Measurements from ENCODE around the gene CXCR6.

DNA sequence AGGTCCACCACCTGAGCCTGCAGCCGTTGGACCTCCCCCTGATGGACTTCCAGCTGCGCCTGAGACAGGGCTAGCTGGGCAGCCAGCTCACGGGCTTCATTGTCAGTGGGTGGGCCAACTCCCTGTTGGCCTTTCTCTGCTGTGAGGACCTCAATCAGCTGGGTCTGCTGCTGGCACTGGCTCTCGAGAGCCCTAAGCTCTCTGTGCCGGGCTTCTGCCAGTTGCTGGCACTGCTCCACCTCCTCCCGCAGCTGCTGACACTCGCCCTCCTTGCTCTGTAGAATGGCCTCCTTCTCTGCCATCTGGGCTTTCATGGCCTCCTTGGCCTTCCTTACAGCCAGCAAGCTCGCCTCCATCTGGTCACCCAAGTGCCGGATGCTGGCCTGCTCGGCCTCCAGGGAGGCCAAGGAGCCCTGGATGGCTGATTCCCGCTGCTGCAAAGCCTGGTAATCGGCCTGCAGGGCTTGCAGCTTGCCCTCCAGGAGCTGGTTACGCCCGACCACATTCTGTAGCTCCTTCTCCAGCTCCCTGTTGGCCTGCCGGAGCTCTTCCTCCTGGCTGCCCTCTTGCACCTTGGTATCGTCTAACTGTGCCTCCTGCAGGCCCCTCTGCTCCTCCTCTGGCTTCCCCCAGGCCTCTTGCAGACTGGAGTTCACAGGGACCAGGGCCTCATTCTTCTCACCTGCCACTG lies 23.8 kb downstream of the CXCR6 start:
- TF ChIP-seq CEBPB (IDR thresholded peaks at IDR 0.05) (no peak), RAD21 (IDR thresholded peaks at IDR 0.05; ENCODE audit: low read depth) (no peak), EGR1 (IDR thresholded peaks at IDR 0.05) (no peak), EP300 (IDR thresholded peaks at IDR 0.05; ENCODE audit: borderline replicate concordance) (no peak), TAF1 (IDR thresholded peaks at IDR 0.05; ENCODE audit: low read depth) (no peak), YY1 (IDR thresholded peaks at IDR 0.05; ENCODE audit: low read depth) (no peak), TCF12 (IDR thresholded peaks at IDR 0.05; ENCODE audit: low read depth) (no peak)
- TF ChIP-seq, protein P1, sequence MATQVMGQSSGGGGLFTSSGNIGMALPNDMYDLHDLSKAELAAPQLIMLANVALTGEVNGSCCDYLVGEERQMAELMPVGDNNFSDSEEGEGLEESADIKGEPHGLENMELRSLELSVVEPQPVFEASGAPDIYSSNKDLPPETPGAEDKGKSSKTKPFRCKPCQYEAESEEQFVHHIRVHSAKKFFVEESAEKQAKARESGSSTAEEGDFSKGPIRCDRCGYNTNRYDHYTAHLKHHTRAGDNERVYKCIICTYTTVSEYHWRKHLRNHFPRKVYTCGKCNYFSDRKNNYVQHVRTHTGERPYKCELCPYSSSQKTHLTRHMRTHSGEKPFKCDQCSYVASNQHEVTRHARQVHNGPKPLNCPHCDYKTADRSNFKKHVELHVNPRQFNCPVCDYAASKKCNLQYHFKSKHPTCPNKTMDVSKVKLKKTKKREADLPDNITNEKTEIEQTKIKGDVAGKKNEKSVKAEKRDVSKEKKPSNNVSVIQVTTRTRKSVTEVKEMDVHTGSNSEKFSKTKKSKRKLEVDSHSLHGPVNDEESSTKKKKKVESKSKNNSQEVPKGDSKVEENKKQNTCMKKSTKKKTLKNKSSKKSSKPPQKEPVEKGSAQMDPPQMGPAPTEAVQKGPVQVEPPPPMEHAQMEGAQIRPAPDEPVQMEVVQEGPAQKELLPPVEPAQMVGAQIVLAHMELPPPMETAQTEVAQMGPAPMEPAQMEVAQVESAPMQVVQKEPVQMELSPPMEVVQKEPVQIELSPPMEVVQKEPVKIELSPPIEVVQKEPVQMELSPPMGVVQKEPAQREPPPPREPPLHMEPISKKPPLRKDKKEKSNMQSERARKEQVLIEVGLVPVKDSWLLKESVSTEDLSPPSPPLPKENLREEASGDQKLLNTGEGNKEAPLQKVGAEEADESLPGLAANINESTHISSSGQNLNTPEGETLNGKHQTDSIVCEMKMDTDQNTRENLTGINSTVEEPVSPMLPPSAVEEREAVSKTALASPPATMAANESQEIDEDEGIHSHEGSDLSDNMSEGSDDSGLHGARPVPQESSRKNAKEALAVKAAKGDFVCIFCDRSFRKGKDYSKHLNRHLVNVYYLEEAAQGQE (IDR thresholded peaks at IDR 0.05; ENCODE audit: low read depth): no peak
- TF ChIP-seq, protein P2, sequence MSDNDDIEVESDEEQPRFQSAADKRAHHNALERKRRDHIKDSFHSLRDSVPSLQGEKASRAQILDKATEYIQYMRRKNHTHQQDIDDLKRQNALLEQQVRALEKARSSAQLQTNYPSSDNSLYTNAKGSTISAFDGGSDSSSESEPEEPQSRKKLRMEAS (IDR thresholded peaks at IDR 0.05): no peak

Data from Ishikawa (cell line).